HG03378 (cell line): ENCODE measurements around the gene SERHL2.
A peak's percentile ranks its signal among the peaks of the same experiment; 100 is the strongest.
"Not testable (repeated sequence)": the region's sequence is repeated elsewhere in the genome, so short reads cannot be mapped to it uniquely, and the experiment has no call there.

Experiments used
- ATAC-seq: cut with Tn5 transposase; IDR thresholded peaks from one replicate; pipeline ENCODE4 v1.9.1; 2021; ENCODE audit warnings: mild to moderate bottlenecking, moderate library complexity; ENCODE audit not compliant: unreplicated experiment

The SERHL2 gene

GRCh38 chr22:42603427-42603826, 49.7 kb downstream of the SERHL2 start:
- ATAC-seq = no peak

- ATAC-seq = no peak
Observed at GRCh38 chr22:42604403-42604802, 50.6 kb downstream of the SERHL2 start.

GRCh38 chr22:42607641-42608040, 53.9 kb downstream of the SERHL2 start:
- not testable (repeated sequence) for ATAC-seq

- ATAC-seq = no peak
Observed at GRCh38 chr22:42608136-42608822, 54.5 kb downstream of the SERHL2 start.

GRCh38 chr22:42608823-42609361, 55.1 kb downstream of the SERHL2 start:
- no peak for ATAC-seq

GRCh38 chr22:42610186-42610585, 56.4 kb downstream of the SERHL2 start:
- ATAC-seq = no peak

GRCh38 chr22:42611051-42611450, 57.3 kb downstream of the SERHL2 start:
- ATAC-seq = no peak

GRCh38 chr22:42612336-42612735, 58.6 kb downstream of the SERHL2 start:
- ATAC-seq = no peak

GRCh38 chr22:42613872-42614301, 60.1 kb downstream of the SERHL2 start:
- no peak for ATAC-seq

GRCh38 chr22:42614312-42615091, 60.7 kb downstream of the SERHL2 start, which contains the start of gene POLDIP3:
Gene POLDIP3 (minus strand): TSS chr22:42614883. CDS start chr22:42614857, 26 bp downstream.
- ATAC-seq = peak; percentile 58

GRCh38 chr22:42615092-42615859, 61.5 kb downstream of the SERHL2 start:
- peak; percentile 52 for ATAC-seq

- not testable (repeated sequence) for ATAC-seq
Observed at GRCh38 chr22:42615860-42616175, 62.1 kb downstream of the SERHL2 start.

GRCh38 chr22:42617155-42617983, 63.6 kb downstream of the SERHL2 start:
- ATAC-seq = no peak

- ATAC-seq = no peak
Observed at GRCh38 chr22:42619261-42620063, 65.7 kb downstream of the SERHL2 start.

GRCh38 chr22:42620084-42620483, 66.3 kb downstream of the SERHL2 start:
- ATAC-seq = no peak

- no peak for ATAC-seq
Observed at GRCh38 chr22:42621505-42622002, 67.8 kb downstream of the SERHL2 start.

- ATAC-seq = no peak
Observed at GRCh38 chr22:42622061-42622710, 68.4 kb downstream of the SERHL2 start.

GRCh38 chr22:42623301-42623751, 69.6 kb downstream of the SERHL2 start:
- no peak for ATAC-seq
